ENCODE data around the gene RSKR. TPM values are rescaled to one million over a fixed set of nuclear protein-coding genes. Genes with fewer than 3 reads are reported as not detected.
A peak's percentile ranks its signal among the peaks of the same experiment; 100 is the strongest.

RSKR gene
- total RNA-seq, 1 donor from 2014 or later, result 34.2 TPM

GRCh38 chr17:28574526-28574925 lies 39.5 kb downstream of the RSKR start:
- Mint-ChIP-seq H3K27ac (ENCODE audit: unreplicated experiment) (no peak overlapping the region), H3K27me3 (ENCODE audit: low read depth) (no peaks in the 10 kb centered on the region), H3K36me3 (ENCODE audit: low read depth) (peaks cover 11% of the 10 kb centered on the region), H3K9me3 (no peaks in the 10 kb centered on the region), H3K4me3 (peak overlapping the region; percentile 64), H3K4me1 (peaks cover 34% of the 10 kb centered on the region)
- no peak for DNase-seq (ENCODE audit: low read depth, low spot score)
- TF ChIP-seq CTCF (conservative IDR thresholded peaks at IDR 0.05), result peak; percentile 19

GRCh38 chr17:28573966-28574480 lies 40.0 kb downstream of the RSKR start:
- peak overlapping the region; percentile 64 for H3K4me3 Mint-ChIP-seq
- TF ChIP-seq CTCF (conservative IDR thresholded peaks at IDR 0.05), result no peak
- H3K27me3 Mint-ChIP-seq (ENCODE audit: low read depth), result no peaks in the 10 kb centered on the region
- no peak overlapping the region for H3K27ac Mint-ChIP-seq (ENCODE audit: unreplicated experiment)
- H3K9me3 Mint-ChIP-seq, result no peaks in the 10 kb centered on the region
- H3K36me3 Mint-ChIP-seq (ENCODE audit: low read depth), result peaks cover 6% of the 10 kb centered on the region
- peaks cover 36% of the 10 kb centered on the region for H3K4me1 Mint-ChIP-seq
- DNase-seq (ENCODE audit: low read depth, low spot score), result no peak

GRCh38 chr17:28573521-28573920 lies 40.5 kb downstream of the RSKR start:
- H3K4me3 Mint-ChIP-seq, result peak overlapping the region; percentile 95
- DNase-seq (ENCODE audit: low read depth, low spot score), result no peak
- H3K27ac Mint-ChIP-seq (ENCODE audit: unreplicated experiment), result no peak overlapping the region
- H3K36me3 Mint-ChIP-seq (ENCODE audit: low read depth), result peaks cover 6% of the 10 kb centered on the region
- no peak for TF ChIP-seq CTCF (conservative IDR thresholded peaks at IDR 0.05)
- H3K4me1 Mint-ChIP-seq, result peaks cover 38% of the 10 kb centered on the region
- H3K27me3 Mint-ChIP-seq (ENCODE audit: low read depth), result no peaks in the 10 kb centered on the region
- no peaks in the 10 kb centered on the region for H3K9me3 Mint-ChIP-seq

GRCh38 chr17:28573040-28573380 lies 41.0 kb downstream of the RSKR start:
- Mint-ChIP-seq H3K27ac (ENCODE audit: unreplicated experiment) (no peak overlapping the region), H3K9me3 (no peaks in the 10 kb centered on the region), H3K36me3 (ENCODE audit: low read depth) (peaks cover 9% of the 10 kb centered on the region), H3K4me1 (peaks cover 41% of the 10 kb centered on the region), H3K27me3 (ENCODE audit: low read depth) (no peaks in the 10 kb centered on the region), H3K4me3 (peak overlapping the region; percentile 95)
- no peak for DNase-seq (ENCODE audit: low read depth, low spot score)
- TF ChIP-seq CTCF (conservative IDR thresholded peaks at IDR 0.05), result no peak

- peaks cover 10% of the 10 kb centered on the region for H3K36me3 Mint-ChIP-seq (ENCODE audit: low read depth)
- no peak for DNase-seq (ENCODE audit: low read depth, low spot score)
- no peak overlapping the region for H3K27ac Mint-ChIP-seq (ENCODE audit: unreplicated experiment)
- no peaks in the 10 kb centered on the region for H3K27me3 Mint-ChIP-seq (ENCODE audit: low read depth)
- peaks cover 44% of the 10 kb centered on the region for H3K4me1 Mint-ChIP-seq
- no peaks in the 10 kb centered on the region for H3K9me3 Mint-ChIP-seq
- H3K4me3 Mint-ChIP-seq, result peak overlapping the region; percentile 95
- TF ChIP-seq CTCF (conservative IDR thresholded peaks at IDR 0.05), result no peak
These were observed 41.5 kb downstream of the RSKR start for GRCh38 chr17:28572259-28573039.

All from neural crest cell (in vitro differentiated cells).